Coronary artery (tissue), 2 donors: ENCODE measurements around the gene GALNT17.

Experiments used
- DNase-seq: peaks from one replicate; pipeline ENCODE4 v3.0.0-alpha.2; 2017; ENCODE audit warnings: low spot score
- H3K27ac ChIP-seq, 2 donors: fragments of 200-600 bp; sonication (generic); one replicate each; pipeline ENCODE4 v1.5.1; 2016 to 2019
- H3K4me3 ChIP-seq: fragments of 200-600 bp; sonication (generic); 2 replicates; pipeline ENCODE4 v1.5.1; 2016; ENCODE audit warnings: mild to moderate bottlenecking, moderate library complexity
- TF ChIP-seq, protein P1 (sequence below): fragments of 200-600 bp; sonication (generic); IDR thresholded peaks from one replicate; pipeline ENCODE4 v1.5.1; 2019; ENCODE audit warnings: antibody characterized with exemption

GALNT17 gene

DNA sequence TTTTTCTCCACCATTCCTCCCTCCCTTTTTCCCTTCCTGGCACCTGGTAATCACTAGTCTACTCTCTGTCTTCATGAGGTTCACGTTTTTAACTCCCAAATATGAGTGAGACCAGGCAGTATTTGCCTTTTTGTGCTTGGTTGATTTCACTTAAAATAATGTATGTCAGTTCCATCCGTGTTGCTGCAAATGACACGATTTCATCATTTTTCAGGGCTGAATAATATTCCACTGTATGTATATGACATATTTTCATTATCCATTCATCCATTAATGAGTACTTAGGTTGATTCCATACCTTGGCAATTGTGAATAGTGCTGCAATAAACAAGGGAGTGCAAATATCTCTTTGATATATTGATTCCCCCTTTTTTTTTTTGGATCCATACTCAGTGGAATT lies 25.8 kb downstream of the GALNT17 start:
- H3K4me3 ChIP-seq, result no peak overlapping the region
- no peak for DNase-seq
- TF ChIP-seq, protein P1, sequence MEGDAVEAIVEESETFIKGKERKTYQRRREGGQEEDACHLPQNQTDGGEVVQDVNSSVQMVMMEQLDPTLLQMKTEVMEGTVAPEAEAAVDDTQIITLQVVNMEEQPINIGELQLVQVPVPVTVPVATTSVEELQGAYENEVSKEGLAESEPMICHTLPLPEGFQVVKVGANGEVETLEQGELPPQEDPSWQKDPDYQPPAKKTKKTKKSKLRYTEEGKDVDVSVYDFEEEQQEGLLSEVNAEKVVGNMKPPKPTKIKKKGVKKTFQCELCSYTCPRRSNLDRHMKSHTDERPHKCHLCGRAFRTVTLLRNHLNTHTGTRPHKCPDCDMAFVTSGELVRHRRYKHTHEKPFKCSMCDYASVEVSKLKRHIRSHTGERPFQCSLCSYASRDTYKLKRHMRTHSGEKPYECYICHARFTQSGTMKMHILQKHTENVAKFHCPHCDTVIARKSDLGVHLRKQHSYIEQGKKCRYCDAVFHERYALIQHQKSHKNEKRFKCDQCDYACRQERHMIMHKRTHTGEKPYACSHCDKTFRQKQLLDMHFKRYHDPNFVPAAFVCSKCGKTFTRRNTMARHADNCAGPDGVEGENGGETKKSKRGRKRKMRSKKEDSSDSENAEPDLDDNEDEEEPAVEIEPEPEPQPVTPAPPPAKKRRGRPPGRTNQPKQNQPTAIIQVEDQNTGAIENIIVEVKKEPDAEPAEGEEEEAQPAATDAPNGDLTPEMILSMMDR, result no peak

DNA sequence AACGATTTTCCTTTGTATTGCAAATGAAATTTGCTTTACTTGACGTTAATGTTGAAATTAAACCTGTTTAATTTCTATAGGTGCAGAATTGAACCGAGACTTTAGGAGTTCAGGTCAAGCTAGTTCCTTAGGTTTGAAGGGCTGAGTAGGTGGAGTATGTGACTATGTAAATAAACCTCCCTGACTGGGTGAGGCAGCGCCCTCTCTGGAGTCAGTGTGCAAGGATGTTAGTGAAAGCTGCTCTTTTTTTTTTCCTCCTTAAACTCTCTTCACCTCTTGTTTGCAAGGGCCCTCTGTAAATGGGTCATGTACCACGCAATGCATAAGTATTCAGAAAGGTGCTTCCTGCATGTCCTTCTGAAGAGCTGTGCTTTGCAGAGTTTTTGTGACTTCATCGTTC lies 33.8 kb downstream of the GALNT17 start:
- Histone ChIP-seq H3K27ac (no peak overlapping the region), H3K4me3 (no peak overlapping the region)
- no peak for DNase-seq
- TF ChIP-seq, protein P1, result no peak

More for the DNA sequence above, 25.8 kb downstream of the GALNT17 start:
- H3K27ac ChIP-seq, result no peak overlapping the region

DNA sequence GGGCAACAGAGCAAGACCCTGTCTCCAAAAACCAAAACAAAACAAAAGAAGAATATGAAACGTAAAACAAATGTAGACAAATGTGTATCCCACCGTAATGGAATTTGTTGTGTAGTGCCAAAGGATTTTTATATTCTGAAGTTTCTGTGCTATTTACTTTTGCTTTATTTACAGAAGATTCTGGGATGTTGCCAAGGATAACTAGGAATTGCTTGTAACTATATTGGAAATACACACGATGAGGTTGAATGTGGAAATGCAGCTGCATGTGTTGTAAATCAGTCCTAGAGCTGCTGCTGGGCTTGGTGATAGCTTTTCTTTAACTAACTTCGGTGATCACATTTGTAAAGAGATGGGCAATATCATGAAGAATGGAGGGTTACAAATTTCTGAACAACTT lies 39.5 kb downstream of the GALNT17 start:
- TF ChIP-seq, protein P1, result no peak
- no peak overlapping the region for H3K27ac ChIP-seq
- DNase-seq, result no peak
- no peak overlapping the region for H3K4me3 ChIP-seq

DNA sequence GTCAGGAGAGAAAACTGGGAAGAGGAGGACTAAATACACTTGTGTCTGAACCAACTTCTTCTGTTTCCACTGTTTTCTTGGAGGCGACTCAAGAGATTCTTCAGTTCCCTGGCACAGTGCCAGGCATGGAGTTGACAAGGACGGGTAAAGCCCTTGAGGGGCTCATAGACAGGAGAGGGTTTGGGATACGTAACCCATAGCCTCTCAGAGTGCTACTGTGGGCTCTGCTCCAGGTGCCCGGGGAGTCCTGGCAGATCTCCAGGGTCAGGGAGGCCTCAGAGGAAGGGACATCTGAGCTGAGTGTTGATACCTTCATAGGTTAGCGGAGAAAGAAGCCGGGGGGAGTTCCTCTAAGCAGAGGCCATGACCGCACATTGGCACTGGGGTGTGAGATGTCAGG lies 42.0 kb downstream of the GALNT17 start:
- Histone ChIP-seq H3K27ac (no peak overlapping the region), H3K4me3 (no peak overlapping the region)
- no peak for DNase-seq
- TF ChIP-seq, protein P1, result no peak

DNA sequence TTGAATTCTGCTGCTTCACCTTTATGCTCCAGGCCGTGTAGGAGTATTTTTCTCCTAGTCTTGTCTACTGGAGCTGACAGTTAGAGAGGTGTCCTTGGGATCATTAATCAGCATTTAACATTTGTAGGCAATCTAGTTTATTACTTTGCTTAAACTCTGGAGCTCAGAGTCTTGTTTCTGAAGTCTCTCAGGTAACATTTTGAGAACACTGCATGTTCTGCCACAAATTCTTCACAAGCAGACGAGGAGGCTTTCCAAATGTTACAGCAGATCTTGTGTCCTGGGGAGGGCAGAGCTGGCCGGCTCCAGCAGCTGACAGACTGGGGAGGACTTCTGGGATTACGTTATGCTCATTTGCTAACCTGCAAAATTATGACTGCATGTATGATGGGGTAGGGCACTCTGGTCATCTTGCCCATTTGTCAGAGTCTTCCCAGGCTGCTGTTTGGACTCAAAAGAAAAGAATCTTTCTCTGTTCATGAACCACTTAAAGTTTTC lies 50.5 kb downstream of the GALNT17 start:
- no peak for DNase-seq
- TF ChIP-seq, protein P1, result no peak

DNA sequence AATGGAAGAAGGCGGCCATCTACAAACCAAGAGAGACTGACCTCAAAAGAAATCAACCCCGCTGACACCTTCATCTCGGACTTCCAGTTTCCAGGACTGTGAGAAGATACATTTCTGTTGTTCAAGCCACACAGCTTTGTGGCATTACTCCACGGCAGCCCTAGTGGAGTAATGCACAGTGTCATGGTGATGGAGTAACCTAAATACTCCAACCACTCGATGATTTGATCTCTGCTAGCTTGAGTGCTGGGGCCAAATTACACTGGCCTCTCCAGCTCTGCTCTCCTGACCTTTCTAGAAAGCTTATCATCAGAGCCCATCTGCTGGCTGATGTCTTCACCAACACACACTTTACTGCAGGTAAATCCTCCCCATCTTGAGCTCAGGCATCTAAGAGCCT lies 52.2 kb downstream of the GALNT17 start:
- Histone ChIP-seq H3K27ac (no peak overlapping the region), H3K4me3 (no peak overlapping the region)
- TF ChIP-seq, protein P1, result no peak
- no peak for DNase-seq

More for the DNA sequence above, 50.5 kb downstream of the GALNT17 start:
- H3K27ac ChIP-seq, result no peak overlapping the region
- H3K4me3 ChIP-seq, result no peak overlapping the region

DNA sequence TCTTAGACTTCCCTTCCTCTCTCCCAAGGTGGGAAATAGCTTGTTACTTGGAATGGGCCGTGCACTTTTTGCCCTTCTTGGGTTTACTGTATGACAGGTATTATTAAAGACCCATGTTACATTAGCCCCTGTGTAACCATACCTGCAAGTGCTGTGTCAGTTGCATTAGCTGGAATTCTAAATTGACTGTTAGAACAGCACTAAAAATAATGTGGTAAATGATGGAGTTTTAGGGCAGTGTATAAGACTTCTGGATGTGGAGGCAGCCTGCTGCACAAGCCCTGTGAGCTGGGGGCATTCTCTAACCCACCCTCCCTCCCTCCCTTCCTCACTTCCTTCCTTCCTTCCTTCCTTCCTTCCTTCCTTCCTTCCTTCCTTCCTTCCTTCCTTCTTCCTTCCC lies 52.7 kb downstream of the GALNT17 start:
- no peak for DNase-seq
- TF ChIP-seq, protein P1, result no peak
- Histone ChIP-seq H3K27ac (no peak overlapping the region), H3K4me3 (no peak overlapping the region)
